Spinal cord (tissue), 10 donors: ENCODE data around the gene SPON1. TPM values are rescaled to one million over a fixed set of nuclear protein-coding genes. Genes with fewer than 3 reads are reported as not detected.
"Not testable (repeated sequence)": the region's sequence is repeated elsewhere in the genome, so short reads cannot be mapped to it uniquely, and the experiment has no call there.

Source experiments
- DNase-seq, 6 donors: peaks; one replicate each; pipeline versions ENCODE4 v3.0.0 to v3.0.0-alpha.2; 2013 to 2015; ENCODE audit warnings: low spot score in 6 of 6, low read depth in 4 of 6
- H3K27ac ChIP-seq: one replicate; pipeline ENCODE4 v1.5.1; 2013; ENCODE audit warnings: low read depth, low read length, control low read depth
- H3K27me3 ChIP-seq: one replicate; pipeline ENCODE4 v1.6.1; 2013; ENCODE audit warnings: low read length; ENCODE audit not compliant: control insufficient read depth, insufficient read depth
- H3K36me3 ChIP-seq: one replicate; pipeline ENCODE4 v1.6.1; 2013; ENCODE audit warnings: low read length; ENCODE audit not compliant: control insufficient read depth, insufficient read depth
- H3K4me1 ChIP-seq: one replicate; pipeline ENCODE4 v1.6.1; 2013; ENCODE audit warnings: low read length; ENCODE audit not compliant: control insufficient read depth, insufficient read depth
- H3K4me3 ChIP-seq: one replicate; pipeline ENCODE4 v1.5.1; 2013; ENCODE audit warnings: low read depth, low read length, control low read depth
- H3K9me3 ChIP-seq: one replicate; pipeline ENCODE4 v1.6.1; 2013; ENCODE audit warnings: low read length; ENCODE audit not compliant: control insufficient read depth, insufficient read depth
- WGBS: methylation state at CpG from one replicate; pipeline ENCODE4 v1.1.5; 2013; ENCODE audit warnings: missing lambda C conversion rate; ENCODE audit not compliant: insufficient coverage; 5-methylcytosine and 5-hydroxymethylcytosine counted together
- polyA plus RNA-seq, 2 donors: library from polyadenylated mRNA; unstranded; fragments of 120-200 nt; gene quantifications; one replicate each; pipeline ENCODE4 v1.2.1, GENCODE V29; 2013; ENCODE audit not compliant: insufficient read length in 2 of 2
- total RNA-seq, 2 donors: library from RNA; depleted of rRNA in 1 of 2; stranded (reverse); fragments of 120-200 nt in 1 of 2; fragments of >200 nt in 1 of 2; gene quantifications; one replicate each; pipeline versions ENCODE4 v1.2.3 to v1.2.4, GENCODE V29; 2013 to 2014
- donor health status: healthy.

Gene SPON1
- total and polyA plus RNA-seq, 4 donors, result 84.4 to 193 (median 106) TPM

- whole genome bisulfite sequencing, result no CpG with 5 or more reads among the region's 1 CpG
- Histone ChIP-seq H3K27me3 (peaks cover 37% of the 10 kb centered on the region), H3K36me3 (peaks cover 2% of the 10 kb centered on the region), H3K4me3 (no peak overlapping the region), H3K9me3 (no peaks in the 10 kb centered on the region), H3K4me1 (peaks cover 32% of the 10 kb centered on the region), H3K27ac (peak overlapping the region; percentile 49)
- DNase-seq, result no peak
Observed at GRCh38 chr11:13966486-13966885, 4.0 kb downstream of the SPON1 start.

- peak in 2 of 6 donors; percentile 53 to 55 for DNase-seq
- Histone ChIP-seq H3K9me3 (no peaks in the 10 kb centered on the region), H3K36me3 (no peaks in the 10 kb centered on the region), H3K27me3 (no peaks in the 10 kb centered on the region), H3K4me1 (peaks cover 15% of the 10 kb centered on the region), H3K4me3 (no peak overlapping the region), H3K27ac (no peak overlapping the region)
- WGBS, result 19% methylated on average over 2 of the region's 2 CpGs
Observed at GRCh38 chr11:13970986-13971385, 8.5 kb downstream of the SPON1 start.

GRCh38 chr11:13972043-13972910, 9.8 kb downstream of the SPON1 start:
- H3K27ac ChIP-seq, result no peak overlapping the region
- peak in 1 of 6 donors; percentile 51 for DNase-seq
- no peak overlapping the region for H3K4me3 ChIP-seq

GRCh38 chr11:13972944-13973343, 10.4 kb downstream of the SPON1 start:
- Histone ChIP-seq H3K27me3 (no peaks in the 10 kb centered on the region), H3K9me3 (no peaks in the 10 kb centered on the region), H3K36me3 (no peaks in the 10 kb centered on the region), H3K4me3 (no peak overlapping the region), H3K4me1 (peaks cover 11% of the 10 kb centered on the region), H3K27ac (no peak overlapping the region)
- no peak for DNase-seq
- 92% methylated on average over 3 of the region's 3 CpGs for WGBS

More at GRCh38 chr11:13972043-13972910, 9.8 kb downstream of the SPON1 start:
- WGBS, result 57% methylated on average over 1 of the region's 2 CpGs
- peaks cover 11% of the 10 kb centered on the region for H3K4me1 ChIP-seq
- no peaks in the 10 kb centered on the region for H3K36me3 ChIP-seq
- no peaks in the 10 kb centered on the region for H3K9me3 ChIP-seq
- no peaks in the 10 kb centered on the region for H3K27me3 ChIP-seq

- no peak for DNase-seq
- H3K27ac ChIP-seq, result no peak overlapping the region
- no peaks in the 10 kb centered on the region for H3K36me3 ChIP-seq
- H3K27me3 ChIP-seq, result no peaks in the 10 kb centered on the region
- H3K4me1 ChIP-seq, result peaks cover 11% of the 10 kb centered on the region
- no peak overlapping the region for H3K4me3 ChIP-seq
- 93% methylated on average over 1 of the region's 1 CpG for WGBS
- no peaks in the 10 kb centered on the region for H3K9me3 ChIP-seq
Observed at GRCh38 chr11:13974631-13975030, 12.1 kb downstream of the SPON1 start.

GRCh38 chr11:13983081-13983751, 20.7 kb downstream of the SPON1 start:
- Histone ChIP-seq H3K4me1 (peaks cover 8% of the 10 kb centered on the region), H3K4me3 (no peak overlapping the region), H3K27me3 (no peaks in the 10 kb centered on the region), H3K9me3 (no peaks in the 10 kb centered on the region), H3K27ac (peak overlapping the region; percentile 47), H3K36me3 (peaks cover 4% of the 10 kb centered on the region)
- 27% methylated on average over 11 of the region's 12 CpGs for WGBS
- peak in 2 of 6 donors; percentile 48 to 66 for DNase-seq

GRCh38 chr11:13984616-13985450, 22.3 kb downstream of the SPON1 start:
- 100% methylated on average over 1 of the region's 4 CpGs for WGBS
- H3K27ac ChIP-seq, result no peak overlapping the region

GRCh38 chr11:13986695-13987094, 24.2 kb downstream of the SPON1 start:
- not testable (repeated sequence) for H3K4me1 ChIP-seq, H3K27ac ChIP-seq, H3K4me3 ChIP-seq, H3K36me3 ChIP-seq, DNase-seq, H3K9me3 ChIP-seq, H3K27me3 ChIP-seq
- no CpG with 5 or more reads among the region's 5 CpGs for WGBS

More at GRCh38 chr11:13984616-13985450, 22.3 kb downstream of the SPON1 start:
- Histone ChIP-seq H3K4me1 (peaks cover 8% of the 10 kb centered on the region), H3K4me3 (no peak overlapping the region), H3K36me3 (peaks cover 4% of the 10 kb centered on the region), H3K27me3 (no peaks in the 10 kb centered on the region), H3K9me3 (no peaks in the 10 kb centered on the region)
- no peak for DNase-seq

- H3K4me1 ChIP-seq, H3K27me3 ChIP-seq, H3K36me3 ChIP-seq, H3K9me3 ChIP-seq, DNase-seq, H3K27ac ChIP-seq, H3K4me3 ChIP-seq: not testable (repeated sequence)
- 83% methylated on average over 10 of the region's 15 CpGs for WGBS
Observed at GRCh38 chr11:13992158-13992856, 29.8 kb downstream of the SPON1 start.
